ENCODE measurements around the gene APOE.

APOE gene

DNA sequence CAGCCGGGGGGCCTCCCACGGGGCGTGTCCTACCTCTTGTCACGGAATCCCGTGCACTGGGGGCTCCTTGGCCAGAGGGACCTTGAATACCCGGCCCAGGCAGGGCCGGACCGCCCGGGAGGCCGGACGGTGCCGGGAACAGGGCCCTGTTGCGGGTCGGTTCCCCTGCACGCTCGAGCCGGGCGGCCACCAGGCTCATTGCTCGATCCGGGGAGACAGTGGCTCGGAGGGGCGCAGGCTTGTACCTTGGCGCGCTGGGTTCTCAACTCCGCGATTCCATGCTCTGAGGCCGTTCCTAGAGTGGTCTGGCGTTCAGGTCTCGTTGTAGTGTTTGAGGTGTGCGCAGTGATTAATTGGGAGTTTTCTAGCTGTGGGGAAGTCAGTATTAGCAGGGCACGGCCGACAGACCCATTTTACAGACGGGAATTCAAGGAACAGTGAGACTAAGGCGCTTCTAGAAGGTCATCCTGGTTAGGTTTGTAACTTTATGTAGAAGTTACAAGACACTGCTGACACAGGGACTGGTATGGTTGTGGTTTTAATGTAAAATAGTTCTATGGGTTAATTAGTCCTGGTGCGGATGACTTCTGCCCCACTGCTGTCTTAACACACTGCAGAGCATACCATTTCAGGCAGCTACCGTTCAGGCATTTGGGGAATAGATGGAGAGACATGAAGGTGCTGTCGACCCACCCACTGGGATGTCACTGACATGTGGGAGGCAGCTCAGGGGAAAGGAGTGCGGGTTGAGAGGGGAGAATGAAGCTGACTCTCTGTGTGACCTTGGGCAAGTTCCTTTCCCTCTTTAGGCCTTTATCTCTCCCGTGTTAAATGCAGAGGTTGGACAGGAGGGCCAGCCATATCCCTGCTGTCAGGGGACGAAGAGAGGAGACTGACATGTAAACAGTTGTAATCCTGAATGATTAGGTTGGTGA is 50.2 kb downstream of the APOE start:
- no peak for DNase-seq

DNA sequence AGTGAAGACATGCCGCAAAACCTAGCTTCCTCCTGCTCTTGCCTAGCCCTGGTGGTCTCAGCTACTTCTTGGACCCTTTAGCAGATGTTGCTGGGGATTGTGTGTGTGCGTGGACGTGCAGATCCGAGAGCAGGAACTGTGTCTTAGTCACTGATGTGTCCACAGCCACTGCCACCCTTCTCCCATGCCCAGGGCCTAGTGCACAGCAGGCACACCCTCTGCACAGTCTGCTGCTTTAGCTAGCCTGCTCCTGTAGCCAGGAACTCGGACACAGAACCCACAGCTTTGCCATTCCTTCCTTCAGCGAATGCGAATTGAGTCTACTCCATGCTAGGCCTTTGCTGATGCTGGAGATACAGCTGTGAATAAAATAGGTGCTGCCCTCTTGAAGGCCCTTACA is 51.9 kb downstream of the APOE start:
- DNase-seq = no peak

DNA sequence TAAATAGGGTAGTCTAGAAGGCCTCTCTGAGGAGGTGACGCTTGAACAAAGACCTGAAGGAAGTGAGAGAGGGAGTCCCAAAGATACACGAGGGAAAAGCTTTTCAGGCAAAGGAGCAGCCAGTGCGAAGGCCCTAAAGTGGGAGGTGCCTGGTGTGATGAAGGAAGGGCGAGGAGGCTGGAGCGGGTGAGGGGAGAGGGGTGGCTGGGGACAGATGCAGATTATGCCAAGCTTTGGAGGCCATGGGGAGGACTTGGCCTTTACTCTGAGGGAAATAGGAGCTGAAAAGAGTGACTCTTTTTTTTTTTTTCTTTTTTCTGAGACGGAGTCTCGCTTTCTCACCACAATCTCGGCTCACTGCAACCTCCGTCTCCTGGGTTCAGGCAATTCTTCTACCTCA is 52.5 kb downstream of the APOE start:
- no peak for DNase-seq

Measured in NCI-H187 (cell line).